Stromal cell of bone marrow (primary cell): ENCODE data around the gene PRDX5.
A peak's percentile ranks its signal among the peaks of the same experiment; 100 is the strongest.
"Not testable (repeated sequence)": the region's sequence is repeated elsewhere in the genome, so short reads cannot be mapped to it uniquely, and the experiment has no call there.

ENCODE experiments used
- DNase-seq: peaks from one replicate; pipeline ENCODE4 v3.0.0-alpha.2; 2012; ENCODE audit warnings: low read depth

PRDX5 gene

DNA sequence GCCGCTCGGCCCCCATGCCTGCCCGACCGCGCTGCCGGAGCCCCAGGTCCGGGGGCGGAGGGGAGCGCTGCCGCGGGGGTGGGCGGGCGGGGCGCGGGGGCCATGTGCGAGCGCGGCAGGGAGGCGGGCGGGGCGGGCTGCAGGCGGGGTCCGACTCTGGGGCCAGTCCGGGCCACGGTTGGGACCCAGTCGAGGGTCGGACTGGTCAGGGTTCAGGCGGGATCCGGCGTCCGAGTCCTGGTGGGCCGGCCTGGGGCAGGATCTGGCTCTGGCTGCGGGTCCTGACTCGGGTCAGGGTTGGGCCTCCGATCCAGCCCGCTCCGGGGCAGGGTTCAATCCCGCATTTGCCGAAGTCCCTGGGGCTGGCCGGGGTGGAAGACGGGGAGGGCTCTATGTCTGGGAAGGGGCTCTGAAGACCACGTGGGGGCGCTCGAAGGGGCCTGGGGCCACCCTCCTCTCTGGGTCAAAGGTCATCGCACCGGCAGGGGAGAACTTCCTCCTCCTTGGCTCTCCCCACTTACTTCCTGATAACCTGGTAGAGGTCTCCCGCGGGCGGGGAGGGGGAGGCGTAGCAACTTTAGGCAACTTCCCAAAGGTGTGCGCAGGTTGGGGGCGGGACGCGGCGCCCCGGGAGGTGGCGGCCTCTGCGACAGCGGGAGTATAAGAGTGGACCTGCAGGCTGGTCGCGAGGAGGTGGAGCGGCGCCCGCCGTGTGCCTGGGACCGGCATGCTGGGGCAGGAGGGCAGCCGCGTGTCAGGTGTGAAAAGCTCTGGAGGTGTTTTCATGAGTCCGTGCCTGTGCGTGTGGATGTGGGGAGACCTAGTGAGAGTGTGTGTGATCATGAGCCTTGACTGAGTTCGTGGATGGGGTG lies 12.0 kb upstream of the PRDX5 start:
- DNase-seq = no peak

DNA sequence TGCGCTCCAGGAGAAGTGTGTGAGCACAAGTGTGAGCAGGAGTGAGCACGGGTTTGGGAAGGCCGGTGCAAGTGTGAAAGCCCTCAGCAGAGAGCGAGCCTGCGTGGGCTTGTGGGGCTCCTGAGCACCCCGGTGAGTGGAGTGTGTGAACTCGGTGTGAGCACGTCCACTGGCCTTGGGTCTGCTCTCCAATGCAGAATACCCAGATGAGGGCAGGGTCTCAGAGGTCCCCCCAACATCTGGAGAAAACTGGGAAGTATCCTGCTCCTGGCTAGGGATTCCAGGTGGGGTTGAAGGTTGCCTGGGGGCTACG lies 11.4 kb upstream of the PRDX5 start:
- DNase-seq = no peak

GRCh38 chr11:64306876-64307622 lies 10.9 kb upstream of the PRDX5 start:
- no peak for DNase-seq

DNA sequence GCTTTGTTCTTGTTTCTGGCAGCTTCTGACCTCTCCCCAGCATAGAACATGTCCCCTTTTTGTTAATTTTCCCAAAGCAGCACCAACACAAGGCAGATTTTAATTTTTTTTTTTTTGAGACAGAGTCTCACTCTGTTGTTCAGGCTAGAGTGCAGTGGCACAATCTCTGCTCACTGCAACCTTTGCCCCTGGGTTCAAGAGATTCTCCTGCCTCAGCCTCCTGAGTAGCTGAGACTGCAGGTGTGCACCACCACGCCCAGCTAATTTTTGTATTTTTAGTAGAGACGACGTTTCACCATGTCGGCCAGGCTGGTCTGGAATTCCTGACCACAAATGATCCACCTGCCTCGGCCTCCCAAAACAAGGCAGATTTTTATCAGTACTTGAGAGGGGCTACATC lies 10.1 kb upstream of the PRDX5 start:
- not testable (repeated sequence) for DNase-seq

GRCh38 chr11:64312947-64313346 lies 5.0 kb upstream of the PRDX5 start:
- DNase-seq = no peak

DNA sequence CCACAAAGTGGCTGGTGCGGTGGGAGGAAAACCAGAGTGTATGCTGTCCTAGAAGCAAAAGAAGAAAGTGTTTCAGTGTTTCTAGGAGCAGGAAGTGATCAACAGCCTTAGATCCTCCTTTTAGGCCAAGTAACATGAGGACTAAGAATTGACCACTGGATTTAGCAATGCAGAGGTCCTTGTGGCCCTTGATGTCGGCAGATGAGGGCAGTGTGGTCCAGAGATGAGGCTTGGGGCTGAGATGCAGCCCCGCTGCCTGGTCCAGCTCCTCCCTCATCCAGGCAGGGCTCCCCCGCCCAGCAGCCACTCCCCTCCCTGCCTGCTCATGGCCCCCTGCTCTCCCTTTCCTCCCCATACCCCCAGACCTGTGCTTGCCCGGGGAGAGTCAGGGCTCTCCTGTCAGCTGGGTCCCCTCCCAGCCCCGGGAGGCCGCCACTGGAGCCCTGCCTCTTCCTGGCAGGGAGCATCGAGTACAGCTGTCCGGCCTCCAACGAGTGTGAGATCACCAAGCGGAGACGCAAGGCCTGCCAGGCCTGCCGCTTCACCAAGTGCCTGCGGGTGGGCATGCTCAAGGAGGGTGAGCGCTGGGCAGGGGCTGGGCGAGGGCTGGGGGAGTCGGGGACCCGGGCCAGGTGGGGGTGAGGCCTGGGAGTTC lies 4.3 kb upstream of the PRDX5 start:
- no peak for DNase-seq

- DNase-seq = no peak
These were observed 3.6 kb upstream of the PRDX5 start for GRCh38 chr11:64314146-64314804.

- no peak for DNase-seq
These were observed 2.9 kb upstream of the PRDX5 start for GRCh38 chr11:64314805-64315561.

DNA sequence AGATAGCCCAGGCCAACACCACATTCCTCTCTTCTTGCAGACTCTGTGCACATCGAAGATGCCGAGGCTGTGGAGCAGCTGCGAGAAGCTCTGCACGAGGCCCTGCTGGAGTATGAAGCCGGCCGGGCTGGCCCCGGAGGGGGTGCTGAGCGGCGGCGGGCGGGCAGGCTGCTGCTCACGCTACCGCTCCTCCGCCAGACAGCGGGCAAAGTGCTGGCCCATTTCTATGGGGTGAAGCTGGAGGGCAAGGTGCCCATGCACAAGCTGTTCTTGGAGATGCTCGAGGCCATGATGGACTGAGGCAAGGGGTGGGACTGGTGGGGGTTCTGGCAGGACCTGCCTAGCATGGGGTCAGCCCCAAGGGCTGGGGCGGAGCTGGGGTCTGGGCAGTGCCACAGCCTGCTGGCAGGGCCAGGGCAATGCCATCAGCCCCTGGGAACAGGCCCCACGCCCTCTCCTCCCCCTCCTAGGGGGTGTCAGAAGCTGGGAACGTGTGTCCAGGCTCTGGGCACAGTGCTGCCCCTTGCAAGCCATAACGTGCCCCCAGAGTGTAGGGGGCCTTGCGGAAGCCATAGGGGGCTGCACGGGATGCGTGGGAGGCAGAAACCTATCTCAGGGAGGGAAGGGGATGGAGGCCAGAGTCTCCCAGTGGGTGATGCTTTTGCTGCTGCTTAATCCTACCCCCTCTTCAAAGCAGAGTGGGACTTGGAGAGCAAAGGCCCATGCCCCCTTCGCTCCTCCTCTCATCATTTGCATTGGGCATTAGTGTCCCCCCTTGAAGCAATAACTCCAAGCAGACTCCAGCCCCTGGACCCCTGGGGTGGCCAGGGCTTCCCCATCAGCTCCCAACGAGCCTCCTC lies 2.0 kb upstream of the PRDX5 start:
- not testable (repeated sequence) for DNase-seq

GRCh38 chr11:64316672-64317324 lies 1.1 kb upstream of the PRDX5 start:
- DNase-seq = no peak

- peak; percentile 93 for DNase-seq
These were observed 478 bp upstream of the PRDX5 start, which contains the start of gene TRMT112 for GRCh38 chr11:64317325-64317960. TSS of gene TRMT112 (minus strand) at chr11:64317559. CDS start at chr11:64317526, 33 bp downstream.

DNA sequence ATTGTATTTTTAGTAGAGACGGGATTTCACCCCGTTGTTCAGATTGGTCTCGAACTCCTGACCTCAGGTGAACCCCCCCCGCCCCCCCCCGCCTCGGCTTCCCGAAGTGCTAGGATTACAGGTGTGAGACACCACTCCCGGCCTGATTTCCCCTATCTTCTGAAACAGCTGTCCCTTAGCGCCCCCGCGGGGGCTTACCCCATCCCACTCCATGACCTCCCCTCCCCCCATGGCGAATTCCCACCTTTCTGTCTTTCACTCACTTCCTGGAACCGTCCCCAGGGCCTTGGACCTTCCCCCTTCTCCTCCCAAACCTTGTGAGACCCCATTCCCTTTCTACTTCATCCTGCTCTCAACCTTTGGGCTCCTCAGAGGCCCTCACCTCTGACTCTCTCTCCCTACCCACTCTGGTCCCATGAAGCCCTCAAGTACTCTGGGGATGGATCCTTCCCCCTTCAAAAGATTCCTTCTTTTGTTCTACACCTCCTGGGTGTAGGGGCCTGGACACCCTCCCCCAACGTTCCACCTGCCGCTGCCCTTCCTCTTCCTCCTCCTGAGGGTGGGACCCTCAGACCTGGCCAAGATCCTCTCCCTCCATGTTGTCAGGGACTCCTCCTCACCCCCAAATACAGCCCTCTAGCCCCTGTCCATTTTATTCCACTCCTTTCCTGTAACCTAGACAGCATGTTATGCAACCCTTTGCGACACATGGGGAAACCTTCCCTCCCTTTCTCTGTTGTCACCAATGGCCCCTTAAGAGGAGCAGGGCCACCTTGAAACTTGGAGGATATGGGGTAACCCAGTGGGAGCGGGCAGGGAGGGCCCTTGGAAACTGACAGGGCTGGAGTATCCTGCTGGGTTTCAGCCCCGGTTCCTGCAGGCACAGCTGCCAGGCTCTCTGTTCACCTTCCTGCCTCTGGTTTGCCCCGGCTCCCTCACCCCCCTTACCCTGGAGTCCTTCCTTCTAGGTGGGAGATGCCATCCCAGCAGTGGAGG lies 1.1 kb downstream of the PRDX5 start:
- DNase-seq = no peak

DNA sequence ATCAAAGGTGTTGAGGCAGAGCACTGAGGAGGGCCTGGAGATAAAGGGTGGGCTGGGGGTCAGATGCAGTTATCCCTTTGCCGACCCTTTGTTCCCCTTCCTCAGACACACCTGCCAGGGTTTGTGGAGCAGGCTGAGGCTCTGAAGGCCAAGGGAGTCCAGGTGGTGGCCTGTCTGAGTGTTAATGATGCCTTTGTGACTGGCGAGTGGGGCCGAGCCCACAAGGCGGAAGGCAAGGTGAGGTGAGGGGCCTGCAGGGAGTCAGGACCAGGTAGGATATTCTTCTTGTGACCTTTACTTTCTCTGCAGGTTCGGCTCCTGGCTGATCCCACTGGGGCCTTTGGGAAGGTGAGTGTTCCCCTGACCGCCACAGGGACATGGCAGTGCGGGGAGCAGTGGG lies 2.6 kb downstream of the PRDX5 start:
- no peak for DNase-seq

DNA sequence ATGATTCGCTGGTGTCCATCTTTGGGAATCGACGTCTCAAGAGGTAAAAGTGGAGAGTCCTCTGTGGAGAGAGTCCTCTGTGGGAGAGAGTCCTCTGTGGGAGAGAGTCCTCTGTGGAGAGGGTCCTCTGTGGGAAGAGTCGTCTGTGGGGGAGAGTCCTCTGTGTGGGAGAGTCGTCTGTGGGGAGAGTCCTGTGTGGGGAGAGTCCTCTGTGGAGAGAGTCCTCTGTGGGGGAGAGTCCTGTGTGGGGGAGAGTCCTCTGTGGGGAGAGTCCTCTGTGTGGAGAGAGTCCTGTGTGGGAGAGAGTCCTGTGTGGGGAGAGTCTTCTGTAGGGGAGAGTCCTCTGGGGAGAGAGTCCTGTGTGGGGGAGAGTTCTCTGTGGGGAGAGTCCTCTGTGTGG lies 3.1 kb downstream of the PRDX5 start:
- no peak for DNase-seq

DNA sequence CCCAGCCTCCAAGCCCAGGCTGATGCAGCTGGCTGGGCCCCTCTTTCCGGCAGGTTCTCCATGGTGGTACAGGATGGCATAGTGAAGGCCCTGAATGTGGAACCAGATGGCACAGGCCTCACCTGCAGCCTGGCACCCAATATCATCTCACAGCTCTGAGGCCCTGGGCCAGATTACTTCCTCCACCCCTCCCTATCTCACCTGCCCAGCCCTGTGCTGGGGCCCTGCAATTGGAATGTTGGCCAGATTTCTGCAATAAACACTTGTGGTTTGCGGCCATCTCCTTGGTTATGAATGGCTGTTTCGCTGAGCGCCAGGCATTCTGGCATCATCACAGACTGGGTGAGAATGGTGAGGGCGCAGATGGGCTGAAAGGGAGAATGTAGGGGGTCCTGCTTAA lies 3.6 kb downstream of the PRDX5 start:
- no peak for DNase-seq

DNA sequence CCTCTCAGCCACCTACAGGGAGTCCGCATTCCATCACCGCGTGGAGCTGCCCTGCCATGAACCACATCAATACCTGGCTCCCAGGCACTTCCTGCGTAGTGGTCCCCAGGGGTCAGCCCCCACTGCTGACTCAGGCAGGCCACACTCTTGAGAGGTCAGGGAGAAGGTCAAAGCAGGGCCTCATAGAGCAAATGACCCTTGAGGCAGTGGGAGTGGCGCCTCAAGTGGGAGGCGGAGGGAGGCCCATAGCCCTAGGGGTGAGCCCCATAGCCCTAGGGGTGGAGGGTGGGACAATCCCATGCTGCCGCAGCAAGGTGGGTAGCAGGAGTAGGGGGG lies 5.0 kb downstream of the PRDX5 start:
- DNase-seq = no peak

DNA sequence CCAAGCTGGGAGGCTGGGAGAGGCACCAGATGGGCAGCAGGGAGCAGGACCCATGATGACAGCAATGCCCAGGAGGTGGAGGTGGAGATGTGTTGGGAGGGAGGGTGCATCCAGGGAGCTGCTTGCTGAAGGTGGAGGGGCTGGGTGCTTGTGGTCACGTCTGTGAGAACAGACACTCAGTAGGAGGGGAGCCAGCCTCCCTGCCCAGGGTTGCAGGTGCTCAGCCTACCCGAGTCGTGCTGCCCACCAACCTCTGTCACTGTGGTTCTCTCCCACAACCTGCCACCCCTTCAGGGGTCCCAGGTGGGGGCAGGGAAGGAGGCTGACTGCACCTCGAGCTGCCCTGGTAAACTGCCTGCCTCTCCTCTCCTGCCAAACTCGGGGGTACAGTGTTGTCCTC lies 5.5 kb downstream of the PRDX5 start:
- no peak for DNase-seq

DNA sequence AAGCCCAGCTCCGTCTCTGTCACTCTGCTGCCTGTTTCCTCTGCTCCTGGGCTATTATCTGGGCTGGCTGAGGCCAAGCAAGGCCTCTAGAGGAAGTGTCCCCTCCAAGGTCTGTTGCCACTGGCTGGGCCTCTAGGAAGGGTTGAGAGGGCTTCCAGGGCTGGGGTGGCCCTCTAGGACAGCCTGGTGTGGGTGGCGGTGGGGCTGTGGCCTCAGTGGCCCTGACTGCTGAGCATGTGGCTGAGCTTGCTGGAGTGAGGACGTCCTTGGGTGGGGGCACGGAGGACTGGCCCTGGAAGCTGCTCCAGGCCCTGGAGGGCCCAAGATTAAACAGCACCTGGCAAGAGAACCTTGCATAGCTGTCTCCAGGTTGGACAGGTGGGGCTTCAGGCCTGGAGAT lies 6.1 kb downstream of the PRDX5 start:
- not testable (repeated sequence) for DNase-seq
